Stomach smooth muscle (tissue), 2 donors: ENCODE measurements around the gene NBAS.
"Not testable (repeated sequence)": the region's sequence is repeated elsewhere in the genome, so short reads cannot be mapped to it uniquely, and the experiment has no call there.

Experiments
- H3K27ac ChIP-seq: one replicate; pipeline ENCODE4 v1.7.0; 2013; ENCODE audit warnings: mild to moderate bottlenecking, low read length, inconsistent platforms
- H3K27me3 ChIP-seq, 2 donors: one replicate each; pipeline ENCODE4 v1.7.0; 2013; ENCODE audit warnings: low read length in 2 of 2; ENCODE audit not compliant: insufficient read depth in 2 of 2, control insufficient read depth in 1 of 2
- H3K36me3 ChIP-seq, 2 donors: one replicate each; pipeline ENCODE4 v1.7.0; 2013; ENCODE audit warnings: low read length in 2 of 2; ENCODE audit not compliant: control insufficient read depth in 2 of 2, insufficient read depth in 2 of 2
- H3K4me1 ChIP-seq: one replicate; pipeline ENCODE4 v1.7.0; 2013; ENCODE audit warnings: low read length; ENCODE audit not compliant: control insufficient read depth, insufficient read depth
- H3K4me3 ChIP-seq, 2 donors: one replicate each; pipeline ENCODE4 v1.7.0; 2013; ENCODE audit warnings: low read length in 2 of 2
- H3K9ac ChIP-seq, 2 donors: one replicate each; pipeline ENCODE4 v1.7.0; 2013; ENCODE audit warnings: low read length in 2 of 2, mild to moderate bottlenecking in 1 of 2
- H3K9me3 ChIP-seq, 2 donors: one replicate each; pipeline ENCODE4 v1.7.0; 2013; ENCODE audit warnings: low read length in 2 of 2; ENCODE audit not compliant: control insufficient read depth in 2 of 2
- donor health status: healthy.
- donor health status: Pancreatic carcinoma.

NBAS gene

DNA sequence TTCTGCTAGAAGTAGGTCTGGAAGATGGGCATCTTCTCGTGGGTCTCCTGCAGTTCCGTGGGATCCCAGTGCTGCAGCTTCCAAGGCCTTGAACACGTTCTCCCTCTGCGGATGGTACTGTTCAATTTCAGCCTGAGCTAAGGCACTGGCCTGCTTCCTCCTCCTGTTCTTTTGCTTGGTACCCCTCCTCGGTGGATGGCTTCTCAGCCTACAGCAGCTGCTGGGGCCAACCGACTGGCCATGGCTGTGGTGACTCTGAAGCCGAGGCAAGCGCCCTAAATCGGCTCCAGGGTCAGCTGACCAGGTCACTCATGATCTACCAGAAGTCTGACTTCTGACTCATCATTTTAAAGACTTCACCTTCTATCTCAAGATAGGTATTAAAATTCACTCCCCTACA lies 150.2 kb downstream of the NBAS start:
- peaks cover 5 to 20% of the 10 kb centered on the region in 2 donors for H3K36me3 ChIP-seq

DNA sequence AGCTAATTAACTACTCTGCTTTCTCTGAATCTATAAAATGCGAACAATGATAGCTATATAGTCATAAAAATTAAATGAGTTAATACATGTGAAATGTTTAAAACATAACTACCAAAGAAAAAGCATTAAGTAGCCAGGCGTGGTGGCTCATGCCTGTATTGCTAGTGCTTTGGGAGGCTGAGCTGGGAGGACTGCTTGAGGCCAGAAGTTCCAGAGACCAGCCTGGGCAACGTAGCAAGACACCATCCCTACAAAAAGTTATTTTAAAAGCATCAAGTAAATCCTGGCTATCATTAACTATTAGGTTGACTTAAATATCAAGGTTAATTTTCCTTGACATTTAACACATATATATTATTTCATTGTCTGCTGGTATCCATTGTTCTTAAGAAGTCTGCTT lies 152.4 kb downstream of the NBAS start:
- Histone ChIP-seq H3K9ac (no peak overlapping the region), H3K4me1 (no peaks in the 10 kb centered on the region), H3K27me3 (no peaks in the 10 kb centered on the region), H3K4me3 (no peak overlapping the region), H3K27ac (no peak overlapping the region), H3K36me3 (peaks cover 0 to 13% of the 10 kb centered on the region in 2 donors), H3K9me3 (no peaks in the 10 kb centered on the region)

More for the DNA sequence above, 150.2 kb downstream of the NBAS start:
- no peaks in the 10 kb centered on the region for H3K9me3 ChIP-seq
- H3K9ac ChIP-seq: no peak overlapping the region
- no peak overlapping the region for H3K27ac ChIP-seq
- no peak overlapping the region for H3K4me3 ChIP-seq
- no peaks in the 10 kb centered on the region for H3K4me1 ChIP-seq
- no peaks in the 10 kb centered on the region for H3K27me3 ChIP-seq

DNA sequence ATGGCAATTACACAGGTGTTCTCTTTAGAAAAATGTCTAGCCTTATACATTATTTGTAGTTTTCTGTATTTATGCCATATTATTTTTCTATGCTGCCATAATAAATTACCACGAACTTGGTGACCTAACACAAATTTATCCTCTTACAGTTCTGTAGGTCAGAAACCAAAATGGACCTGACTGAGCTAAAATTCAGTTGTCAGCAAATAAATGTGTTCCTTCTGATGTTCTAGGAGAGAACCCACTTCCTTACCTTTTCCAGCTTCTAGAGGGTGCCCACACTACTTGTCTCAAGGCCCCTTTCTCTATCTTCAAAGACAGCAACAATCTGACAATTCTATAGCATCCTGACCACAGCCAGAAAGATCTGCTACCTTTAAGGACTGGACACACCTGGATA lies 153.5 kb downstream of the NBAS start:
- Histone ChIP-seq H3K4me1 (no peaks in the 10 kb centered on the region), H3K4me3 (no peak overlapping the region), H3K9ac (no peak overlapping the region), H3K36me3 (peaks cover 2 to 8% of the 10 kb centered on the region in 2 donors), H3K27ac (no peak overlapping the region), H3K9me3 (no peaks in the 10 kb centered on the region), H3K27me3 (no peaks in the 10 kb centered on the region)

DNA sequence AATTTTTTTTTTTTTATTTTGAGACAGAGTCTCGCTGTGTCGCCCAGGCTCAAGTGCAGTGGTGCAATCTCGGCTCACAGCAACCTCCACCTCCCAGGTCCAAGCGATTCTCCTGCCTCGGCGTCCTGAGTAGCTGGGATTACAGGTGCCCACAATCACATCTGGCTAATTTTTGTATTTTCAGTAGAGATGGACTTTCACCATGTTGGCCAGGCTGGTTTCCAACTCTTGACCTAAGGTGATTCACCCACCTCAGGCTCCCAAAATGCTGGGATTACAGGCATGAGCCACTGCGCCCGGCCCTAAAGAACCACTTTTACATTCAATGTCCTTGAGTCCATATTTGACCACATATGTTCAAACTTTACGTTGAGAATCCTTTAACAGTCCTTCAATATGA lies 156.6 kb downstream of the NBAS start:
- not testable (repeated sequence) for H3K36me3 ChIP-seq, H3K4me3 ChIP-seq, H3K9me3 ChIP-seq, H3K4me1 ChIP-seq, H3K27me3 ChIP-seq, H3K27ac ChIP-seq, H3K9ac ChIP-seq

DNA sequence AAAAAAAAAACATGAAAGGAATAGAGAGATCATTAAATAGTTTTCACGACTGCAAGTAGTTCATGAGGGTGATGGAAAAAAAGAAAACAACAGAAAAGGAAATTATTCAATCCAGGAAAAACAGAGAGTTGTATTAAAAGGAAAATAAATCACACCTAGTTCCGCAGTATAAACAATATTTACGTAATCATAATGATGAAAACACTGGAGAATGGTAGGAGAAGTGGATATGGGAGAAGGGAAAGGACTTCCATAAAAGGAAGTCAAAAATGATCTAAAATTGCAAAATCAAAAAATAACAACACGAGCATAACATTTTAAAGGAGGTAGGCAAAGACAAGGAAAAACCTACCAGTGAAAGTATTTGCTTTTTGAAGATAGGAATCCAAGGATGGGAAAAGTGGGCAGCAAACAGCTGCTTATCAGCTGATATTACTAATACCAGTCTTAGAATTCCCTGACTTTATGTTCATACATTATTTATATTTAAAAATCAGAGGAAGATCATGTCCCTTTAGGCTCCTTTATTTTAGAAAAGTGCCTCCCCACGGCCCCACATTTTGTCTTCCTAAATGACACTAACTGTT lies 160.8 kb downstream of the NBAS start:
- Histone ChIP-seq H3K27ac (no peak overlapping the region), H3K36me3 (peaks cover 0 to 2% of the 10 kb centered on the region in 2 donors), H3K9ac (no peak overlapping the region), H3K27me3 (no peaks in the 10 kb centered on the region), H3K4me3 (no peak overlapping the region), H3K9me3 (no peaks in the 10 kb centered on the region), H3K4me1 (no peaks in the 10 kb centered on the region)

DNA sequence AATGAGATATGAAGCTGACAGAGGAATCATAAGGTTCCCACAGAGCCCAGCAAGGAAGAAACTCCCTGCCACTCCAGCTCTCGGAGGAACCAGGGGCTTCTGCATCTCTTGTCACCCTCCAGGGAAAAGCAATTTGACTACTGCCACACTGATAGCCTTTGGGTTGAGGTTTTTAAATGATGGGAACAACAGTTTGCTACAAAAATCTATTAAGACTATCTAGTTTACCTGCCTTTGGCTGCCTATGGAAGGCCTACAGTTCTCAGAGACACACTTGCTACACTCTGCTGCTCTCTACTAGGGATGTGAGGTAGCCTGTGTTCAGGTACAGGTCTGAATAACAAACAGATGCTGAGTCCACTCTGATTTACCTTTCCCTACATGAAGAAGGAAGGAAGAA lies 161.9 kb downstream of the NBAS start:
- Histone ChIP-seq H3K4me1 (no peaks in the 10 kb centered on the region), H3K27ac (no peak overlapping the region), H3K4me3 (no peak overlapping the region), H3K9ac (no peak overlapping the region), H3K36me3 (peaks cover 0 to 2% of the 10 kb centered on the region in 2 donors), H3K27me3 (no peaks in the 10 kb centered on the region), H3K9me3 (no peaks in the 10 kb centered on the region)

DNA sequence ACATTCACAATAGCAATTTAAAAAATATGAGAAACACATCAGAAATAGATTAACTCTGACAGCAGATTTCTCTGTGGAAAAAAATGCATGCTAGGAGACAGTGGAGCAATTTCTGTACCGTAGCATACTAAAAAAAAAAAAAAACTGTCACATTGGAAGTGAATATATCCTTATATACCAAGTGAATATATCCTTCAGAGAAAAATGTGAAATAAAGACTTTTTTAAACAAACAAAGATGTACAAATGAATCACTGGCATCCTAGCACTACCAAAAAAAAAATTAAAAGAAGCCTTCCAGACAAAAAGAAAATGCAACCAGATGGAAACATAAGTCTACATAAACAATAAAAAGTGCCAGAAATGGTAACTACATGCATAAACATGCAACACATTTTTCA lies 169.4 kb downstream of the NBAS start:
- H3K4me3 ChIP-seq: no peak overlapping the region
- H3K27ac ChIP-seq: no peak overlapping the region
- peaks cover 0 to 6% of the 10 kb centered on the region in 2 donors for H3K36me3 ChIP-seq
- no peaks in the 10 kb centered on the region for H3K9me3 ChIP-seq
- H3K27me3 ChIP-seq: no peaks in the 10 kb centered on the region
- no peaks in the 10 kb centered on the region for H3K4me1 ChIP-seq
- H3K9ac ChIP-seq: no peak overlapping the region

DNA sequence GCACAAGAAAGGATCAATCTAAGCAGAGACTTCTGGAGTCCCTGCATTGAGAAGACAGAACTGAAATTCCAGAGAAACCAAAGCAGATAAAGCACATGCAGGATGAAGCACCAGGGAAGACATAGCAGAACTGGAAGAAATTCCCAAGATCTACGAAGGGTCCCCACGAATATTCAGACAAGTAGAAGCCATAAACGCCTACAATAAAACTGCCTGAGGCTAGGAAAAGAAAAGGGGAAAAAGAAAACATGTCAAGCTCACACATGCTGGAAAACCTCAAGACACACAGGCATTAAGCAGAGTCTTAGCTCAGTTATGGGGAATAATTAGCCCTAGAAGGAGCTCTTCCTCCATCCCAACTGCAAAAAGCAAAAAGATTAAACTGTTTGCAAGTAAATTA lies 171.2 kb downstream of the NBAS start:
- Histone ChIP-seq H3K36me3 (peaks cover 0 to 6% of the 10 kb centered on the region in 2 donors), H3K9me3 (no peaks in the 10 kb centered on the region), H3K4me1 (no peaks in the 10 kb centered on the region), H3K9ac (no peak overlapping the region), H3K27me3 (no peaks in the 10 kb centered on the region), H3K27ac (no peak overlapping the region), H3K4me3 (no peak overlapping the region)

DNA sequence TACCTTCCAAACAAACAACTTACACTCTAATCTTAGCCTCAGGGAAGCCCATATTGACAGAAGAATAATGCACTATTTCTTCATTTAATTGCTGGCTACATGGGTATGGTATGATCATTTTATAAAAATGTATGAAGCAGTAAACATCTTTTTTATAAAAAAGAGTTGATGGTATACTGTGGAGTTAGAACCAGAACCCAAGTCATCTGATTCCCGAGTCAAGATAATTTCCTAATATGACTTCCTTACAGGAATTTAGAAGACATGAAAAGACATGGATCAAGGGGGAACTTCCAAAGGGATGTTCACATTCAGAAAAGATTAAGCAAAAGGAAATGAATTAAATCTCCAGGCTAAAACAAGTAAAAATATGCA lies 171.8 kb downstream of the NBAS start:
- Histone ChIP-seq H3K4me3 (no peak overlapping the region), H3K36me3 (peaks cover 0 to 6% of the 10 kb centered on the region in 2 donors), H3K27ac (no peak overlapping the region), H3K9ac (no peak overlapping the region), H3K9me3 (no peaks in the 10 kb centered on the region), H3K4me1 (no peaks in the 10 kb centered on the region), H3K27me3 (no peaks in the 10 kb centered on the region)

DNA sequence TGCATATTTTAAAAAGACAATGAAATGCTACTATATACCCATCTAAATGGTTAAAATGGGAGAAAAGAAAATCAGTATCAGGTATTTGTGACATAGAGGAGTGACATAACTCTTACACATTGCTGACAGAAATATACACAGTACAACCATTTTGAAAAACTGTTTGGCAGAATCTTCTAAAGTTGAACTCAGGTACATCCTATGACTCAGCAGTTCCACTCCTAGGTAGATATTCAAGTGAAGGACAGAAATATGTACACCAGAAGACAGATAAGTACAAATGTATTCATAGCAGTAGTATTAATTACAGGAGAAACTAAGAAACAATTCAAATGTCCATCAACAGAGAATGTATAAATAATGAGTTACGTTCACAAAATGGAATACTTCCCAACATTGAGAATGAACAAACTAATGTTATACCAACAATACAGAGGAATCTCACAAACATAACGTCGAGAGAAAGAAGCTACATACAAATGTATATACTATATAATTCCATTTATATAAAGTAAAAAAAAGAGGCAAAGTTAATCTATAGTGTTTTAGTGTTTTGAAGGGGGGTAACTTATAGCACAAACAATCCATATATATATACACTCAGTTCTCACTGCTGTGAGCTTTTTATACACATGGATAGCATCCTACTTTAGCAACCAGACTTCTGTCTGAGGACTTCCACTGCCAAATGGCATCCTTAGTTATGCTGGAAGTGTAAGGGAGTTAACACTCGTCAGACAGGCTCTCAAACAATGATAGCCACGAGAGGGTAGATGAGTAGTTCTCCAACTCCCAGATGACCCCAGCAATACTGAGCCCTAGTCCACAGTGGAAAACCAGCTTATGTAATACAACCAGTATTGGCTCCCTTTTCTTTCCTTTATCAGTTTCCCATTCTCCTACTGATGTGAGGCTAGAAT lies 172.5 kb downstream of the NBAS start:
- peaks cover 3 to 7% of the 10 kb centered on the region in 2 donors for H3K36me3 ChIP-seq
- no peak overlapping the region for H3K27ac ChIP-seq
- no peaks in the 10 kb centered on the region for H3K4me1 ChIP-seq
- no peak overlapping the region for H3K4me3 ChIP-seq
- no peak overlapping the region for H3K9ac ChIP-seq
- H3K27me3 ChIP-seq: no peaks in the 10 kb centered on the region
- H3K9me3 ChIP-seq: no peaks in the 10 kb centered on the region

DNA sequence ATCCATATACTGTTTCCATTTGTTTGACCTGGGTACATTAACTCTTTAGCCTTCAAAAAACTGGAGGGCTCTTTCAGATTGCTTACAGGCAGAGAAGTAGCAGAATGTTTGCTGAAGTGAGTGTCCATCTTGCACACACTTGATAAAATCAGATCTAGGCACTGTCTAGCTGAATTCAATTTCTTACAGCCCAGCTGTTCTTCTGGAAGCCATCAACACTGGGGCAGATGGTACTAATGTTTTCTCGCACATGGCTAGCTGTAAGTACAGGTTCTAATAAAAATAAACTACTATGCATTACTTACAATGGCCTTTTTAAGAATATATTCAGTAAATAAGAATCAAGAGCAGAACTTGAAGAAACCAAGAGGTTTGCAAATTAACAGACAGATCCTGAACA lies 175.9 kb downstream of the NBAS start:
- Histone ChIP-seq H3K27me3 (no peaks in the 10 kb centered on the region), H3K4me3 (no peak overlapping the region), H3K27ac (no peak overlapping the region), H3K4me1 (no peaks in the 10 kb centered on the region), H3K9me3 (no peaks in the 10 kb centered on the region), H3K36me3 (peaks cover 5 to 6% of the 10 kb centered on the region in 2 donors), H3K9ac (no peak overlapping the region)
